Neutrophil (primary cell): ENCODE results near the gene CENPU.

Experiments used
- H3K27ac ChIP-seq: fragments of 200-600 bp; sonication (generic); 2 replicates; pipeline ENCODE4 v1.5.1; 2016; ENCODE audit warnings: mild to moderate bottlenecking, moderate library complexity
- H3K27me3 ChIP-seq: fragments of 200-600 bp; sonication (generic); 2 replicates; pipeline ENCODE4 v1.6.0; 2016; ENCODE audit warnings: mild to moderate bottlenecking
- H3K36me3 ChIP-seq: fragments of 200-600 bp; sonication (generic); 2 replicates; pipeline ENCODE4 v1.5.1; 2017
- H3K4me1 ChIP-seq, 2 experiments: fragments of 200-600 bp in 1 of 2; sonication (generic) in 1 of 2; 1 replicate in 1 of 2; 2 replicates in 1 of 2; pipeline versions ENCODE4 v1.5.1 to v1.6.1; 2013 to 2016; ENCODE audit warnings: low read depth in 1 of 2, low read length in 1 of 2, mild to moderate bottlenecking in 1 of 2, moderate library complexity in 1 of 2; ENCODE audit not compliant: control insufficient read depth in 1 of 2, insufficient read depth in 1 of 2
- H3K4me3 ChIP-seq, 2 experiments: fragments of 200-600 bp in 1 of 2; sonication (generic) in 1 of 2; 1 replicate in 1 of 2; 2 replicates in 1 of 2; pipeline ENCODE4 v1.5.1; 2013 to 2016; ENCODE audit warnings: low read depth in 1 of 2, low read length in 1 of 2, mild to moderate bottlenecking in 1 of 2, moderate library complexity in 1 of 2
- H3K9me3 ChIP-seq: fragments of 200-600 bp; sonication (generic); 2 replicates; pipeline ENCODE4 v1.5.1; 2016
- CTCF ChIP-seq: fragments of 200-600 bp; sonication (generic); IDR thresholded peaks from 2 replicates; pipeline ENCODE4 v1.5.1; 2016; ENCODE audit warnings: antibody characterized with exemption

The CENPU gene

DNA sequence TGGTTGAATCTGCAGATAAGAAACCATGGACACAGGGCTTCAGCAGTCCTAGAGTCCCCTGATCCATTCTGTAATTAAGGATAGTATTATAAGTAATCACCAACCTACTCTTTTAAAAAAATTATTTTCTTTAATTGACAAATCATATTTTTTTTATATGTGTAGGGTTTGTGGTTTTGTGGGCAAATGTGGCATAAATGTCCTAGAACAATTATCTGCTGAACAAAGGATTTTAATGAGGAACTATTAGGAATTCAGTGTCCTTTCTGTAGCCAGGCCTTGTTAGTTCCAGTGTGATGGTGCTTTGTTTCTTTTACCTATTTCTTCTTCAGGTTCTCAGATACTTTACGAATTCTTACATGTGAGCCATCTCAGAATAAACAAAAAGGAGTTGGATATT, 52.0 kb downstream of the CENPU start:
- no peak overlapping the region for H3K4me3 ChIP-seq
- no peaks in the 10 kb centered on the region for H3K9me3 ChIP-seq
- TF ChIP-seq CTCF = no peak

DNA sequence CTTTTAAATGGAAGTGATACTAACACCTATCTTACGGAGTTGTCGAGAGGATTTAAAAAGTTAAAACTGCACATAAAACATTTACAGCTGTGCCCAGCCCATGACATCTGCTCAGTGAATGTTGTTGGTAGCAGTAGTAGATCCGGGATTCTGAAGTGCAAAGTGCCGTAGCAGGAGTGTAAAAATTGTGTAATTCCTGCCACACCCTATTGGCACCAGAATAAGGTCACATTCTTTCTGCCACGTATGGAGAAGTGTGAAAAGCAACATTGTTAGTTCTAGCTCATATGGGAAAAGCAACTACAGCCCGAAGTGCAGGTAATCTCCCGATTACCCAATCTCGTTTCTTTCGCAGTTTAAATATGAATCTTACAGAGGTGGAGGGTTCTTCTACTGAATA, 53.2 kb downstream of the CENPU start:
- H3K4me1 ChIP-seq = peaks cover 15 to 26% of the 10 kb centered on the region in 2 experiments
- H3K36me3 ChIP-seq = no peaks in the 10 kb centered on the region
- H3K27me3 ChIP-seq = no peaks in the 10 kb centered on the region
- no peak for TF ChIP-seq CTCF
- H3K27ac ChIP-seq = no peak overlapping the region
- H3K4me3 ChIP-seq = no peak overlapping the region
- H3K9me3 ChIP-seq = no peaks in the 10 kb centered on the region

More for the DNA sequence above, 52.0 kb downstream of the CENPU start:
- Histone ChIP-seq H3K36me3 (no peaks in the 10 kb centered on the region), H3K27ac (no peak overlapping the region), H3K27me3 (no peaks in the 10 kb centered on the region), H3K4me1 (peaks cover 15 to 22% of the 10 kb centered on the region in 2 experiments)

- Histone ChIP-seq H3K36me3 (no peaks in the 10 kb centered on the region), H3K9me3 (no peaks in the 10 kb centered on the region), H3K27ac (peak overlapping the region; percentile 65), H3K27me3 (no peaks in the 10 kb centered on the region), H3K4me1 (peaks cover 11 to 47% of the 10 kb centered on the region in 2 experiments), H3K4me3 (no peak overlapping the region)
- TF ChIP-seq CTCF = no peak
Measured at GRCh38 chr4:184675821-184676492, 57.9 kb downstream of the CENPU start.

DNA sequence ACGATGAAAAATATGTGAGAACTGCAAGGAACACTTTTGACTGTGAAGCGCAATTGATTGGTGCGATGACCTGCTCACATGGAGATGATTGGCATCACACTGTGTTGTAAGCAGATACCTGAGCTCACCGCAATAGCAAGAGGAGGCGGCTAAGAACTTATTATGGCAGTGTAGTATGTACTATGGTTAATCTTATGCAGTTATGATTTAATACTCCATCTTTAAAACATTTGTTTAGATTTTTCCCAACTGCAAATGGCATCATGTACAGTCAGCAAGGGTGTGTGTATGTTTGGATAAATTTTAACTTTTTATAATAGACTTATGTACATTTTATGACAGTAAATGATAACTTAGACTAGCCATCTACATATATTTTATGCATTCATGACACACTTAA, 58.9 kb downstream of the CENPU start:
- Histone ChIP-seq H3K27ac (peak overlapping the region; percentile 45), H3K9me3 (no peaks in the 10 kb centered on the region), H3K4me1 (peaks cover 11 to 50% of the 10 kb centered on the region in 2 experiments), H3K4me3 (no peak overlapping the region), H3K27me3 (no peaks in the 10 kb centered on the region), H3K36me3 (no peaks in the 10 kb centered on the region)
- no peak for TF ChIP-seq CTCF

DNA sequence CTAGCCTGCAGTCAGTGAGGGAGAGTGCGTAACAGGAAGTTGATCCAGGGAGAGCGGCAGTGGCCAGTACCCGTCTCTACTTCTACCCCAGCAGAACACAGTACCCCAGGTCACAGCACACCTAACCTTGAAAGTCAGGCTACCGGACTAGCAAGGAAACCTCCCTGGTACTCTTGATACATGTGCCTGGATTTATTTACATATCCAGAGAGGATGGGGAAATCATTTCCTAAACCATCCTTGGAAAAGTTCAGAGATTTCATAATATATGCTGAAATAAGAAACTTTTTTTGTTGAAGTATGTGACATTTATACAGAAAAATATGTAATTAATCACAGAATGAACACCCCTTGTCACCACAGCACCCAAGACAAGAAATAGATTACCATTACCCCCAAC, 59.9 kb downstream of the CENPU start:
- Histone ChIP-seq H3K36me3 (no peaks in the 10 kb centered on the region), H3K9me3 (no peaks in the 10 kb centered on the region), H3K4me1 (peaks cover 21 to 60% of the 10 kb centered on the region in 2 experiments), H3K27ac (peak overlapping the region; percentile 45), H3K27me3 (no peaks in the 10 kb centered on the region), H3K4me3 (no peak overlapping the region)
- TF ChIP-seq CTCF = no peak
